ENCODE measurements around the gene RAD51C.
"Not testable (repeated sequence)": the region's sequence is repeated elsewhere in the genome, so short reads cannot be mapped to it uniquely, and the experiment has no call there.

- not testable (repeated sequence) for TF ChIP-seq CTCF (IDR thresholded peaks at IDR 0.05); POLR2A (IDR thresholded peaks at IDR 0.05; ENCODE audit: low read length); RFX5 (IDR thresholded peaks at IDR 0.05); MYC (IDR thresholded peaks at IDR 0.05; ENCODE audit: borderline replicate concordance, low read length); REST (IDR thresholded peaks at IDR 0.05); USF2 (IDR thresholded peaks at IDR 0.05)
- TF ChIP-seq, protein P1, sequence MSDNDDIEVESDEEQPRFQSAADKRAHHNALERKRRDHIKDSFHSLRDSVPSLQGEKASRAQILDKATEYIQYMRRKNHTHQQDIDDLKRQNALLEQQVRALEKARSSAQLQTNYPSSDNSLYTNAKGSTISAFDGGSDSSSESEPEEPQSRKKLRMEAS (IDR thresholded peaks at IDR 0.05): not testable (repeated sequence)
These were observed 34.2 kb upstream of the RAD51C start for GRCh38 chr17:58657962-58658803.

All from A549 (cell line).